Measurements from ENCODE around the gene EMSY. TPM values are rescaled to one million over a fixed set of nuclear protein-coding genes. Genes with fewer than 3 reads are reported as not detected.

EMSY gene
- total and polyA plus RNA-seq, 2 of the 8 experiments (the other 6 are each of a cell fraction or from before 2014, with no cell fraction given): 29.6 to 34.6 TPM

- ChIA-PET CTCF (ENCODE audit: partially characterized antibody) (no interaction called here), POLR2A (ENCODE audit: partially characterized antibody) (no interaction called here)
- DNase-seq (ENCODE audit: low read depth in 1 of 2, low spot score in 2 of 2): no peak
- no peak overlapping the region for H3K14ac ChIP-seq (ENCODE audit: insufficient read length)
- H3K79me1 ChIP-seq (ENCODE audit: low read depth, low read length): no peaks in the 10 kb centered on the region
- peaks cover 0 to 5% (median 0%) of the 10 kb centered on the region in 4 experiments; a peak in 2 of 7 replicates for H3K4me1 ChIP-seq (replicated peaks in 1 of 4; ENCODE audit: control insufficient read depth in 3 of 4, insufficient read depth in 4 of 4, low read length in 3 of 4)
- no peak overlapping the region for H3K4ac ChIP-seq (replicated peaks; ENCODE audit: insufficient read length, low read depth, low read length)
- no peak overlapping the region for H3K9ac ChIP-seq (replicated peaks in 1 of 4; ENCODE audit: extremely low read depth in 1 of 4, low read depth in 3 of 4, low read length in 3 of 4)
- H3K18ac ChIP-seq (ENCODE audit: extremely low read depth, low read length): no peak overlapping the region
- H2AFZ ChIP-seq (ENCODE audit: low read length): no peak overlapping the region
- peaks cover 0 to 33% (median 10%) of the 10 kb centered on the region in 4 experiments; a peak in 6 of 8 replicates for H3K36me3 ChIP-seq (ENCODE audit: control insufficient read depth in 2 of 4, insufficient read depth in 4 of 4, low read length in 3 of 4)
- H3K27ac ChIP-seq (ENCODE audit: low read depth, low read length): no peak overlapping the region
- H3K4me2 ChIP-seq (ENCODE audit: insufficient read depth in 1 of 2, low read depth in 2 of 2, low read length in 2 of 2): no peak overlapping the region
- no peak overlapping the region for H3K4me3 ChIP-seq (ENCODE audit: extremely low read depth in 1 of 4, insufficient read depth in 2 of 4, low read depth in 3 of 4, low read length in 4 of 4)
- H3K56ac ChIP-seq (replicated peaks; ENCODE audit: insufficient read length, low read depth, low read length): no peak overlapping the region
- TF ChIP-seq GABPA (IDR thresholded peaks at IDR 0.05; ENCODE audit: borderline replicate concordance, insufficient read depth, low read length) (no peak), SRF (IDR thresholded peaks at IDR 0.05; ENCODE audit: low read depth, low read length) (no peak), ZNF274 (IDR thresholded peaks at IDR 0.05; ENCODE audit: borderline replicate concordance, extremely low read depth, low read length) (no peak)
- H2AK5ac ChIP-seq (ENCODE audit: low read depth, low read length): no peak overlapping the region
- no peak for FAIRE-seq
- no peak overlapping the region for H4K5ac ChIP-seq (ENCODE audit: insufficient read length, low read depth, low read length)
- H2BK120ac ChIP-seq (replicated peaks; ENCODE audit: low read depth, low read length): no peak overlapping the region
- H4K91ac ChIP-seq (replicated peaks; ENCODE audit: insufficient read length, low read length): no peak overlapping the region
- peaks cover 3 to 9% of the 10 kb centered on the region in 2 experiments; a peak in 3 of 4 replicates for H3K9me3 ChIP-seq (ENCODE audit: insufficient read depth in 2 of 2, low read depth in 1 of 2, low read length in 1 of 2)
- H3K23me2 ChIP-seq (ENCODE audit: low read depth, low read length): no peaks in the 10 kb centered on the region
- H4K20me1 ChIP-seq (replicated peaks in 1 of 2; ENCODE audit: control insufficient read depth in 1 of 2, insufficient read depth in 2 of 2, low read length in 2 of 2): no peaks in the 10 kb centered on the region
- H2BK20ac ChIP-seq (ENCODE audit: low read length): no peak overlapping the region
- H2BK5ac ChIP-seq (ENCODE audit: low read depth, low read length): no peak overlapping the region
- WGBS, 2 experiments (ENCODE audit: extremely low coverage in 1 of 2, insufficient coverage in 1 of 2, insufficient read length in 1 of 2, insufficient replicate concordance in 2 of 2, low coverage in 1 of 2, low lambda C conversion rate in 2 of 2, missing lambda C conversion rate in 1 of 2): 95% methylated on average over 2 of the region's 2 CpGs; no CpG with 5 or more reads in 1 of the 2 experiments
- peaks cover 0 to 1% (median 0%) of the 10 kb centered on the region in 4 experiments; a peak in 1 of 7 replicates for H3K27me3 ChIP-seq (replicated peaks in 1 of 4; ENCODE audit: control insufficient read depth in 3 of 4, extremely low read depth in 1 of 4, insufficient read depth in 3 of 4, low read length in 3 of 4)
- no peak overlapping the region for H4K8ac ChIP-seq (ENCODE audit: extremely low read depth, insufficient read depth, low read length)
- no peak overlapping the region for H2BK15ac ChIP-seq (ENCODE audit: low read length)
- H3K79me2 ChIP-seq (ENCODE audit: control insufficient read depth in 1 of 2, insufficient read depth in 2 of 2, low read length in 2 of 2): no peaks in the 10 kb centered on the region
- H2BK12ac ChIP-seq (ENCODE audit: low read depth, low read length): no peak overlapping the region
- no peak overlapping the region for H3K23ac ChIP-seq (ENCODE audit: insufficient read length)
These were observed 106.6 kb downstream of the EMSY start for GRCh38 chr11:76551400-76551799.
